ENCODE measurements around the gene PSIP1.
"Not testable (repeated sequence)": the region's sequence is repeated elsewhere in the genome, so short reads cannot be mapped to it uniquely, and the experiment has no call there.

The PSIP1 gene

DNA sequence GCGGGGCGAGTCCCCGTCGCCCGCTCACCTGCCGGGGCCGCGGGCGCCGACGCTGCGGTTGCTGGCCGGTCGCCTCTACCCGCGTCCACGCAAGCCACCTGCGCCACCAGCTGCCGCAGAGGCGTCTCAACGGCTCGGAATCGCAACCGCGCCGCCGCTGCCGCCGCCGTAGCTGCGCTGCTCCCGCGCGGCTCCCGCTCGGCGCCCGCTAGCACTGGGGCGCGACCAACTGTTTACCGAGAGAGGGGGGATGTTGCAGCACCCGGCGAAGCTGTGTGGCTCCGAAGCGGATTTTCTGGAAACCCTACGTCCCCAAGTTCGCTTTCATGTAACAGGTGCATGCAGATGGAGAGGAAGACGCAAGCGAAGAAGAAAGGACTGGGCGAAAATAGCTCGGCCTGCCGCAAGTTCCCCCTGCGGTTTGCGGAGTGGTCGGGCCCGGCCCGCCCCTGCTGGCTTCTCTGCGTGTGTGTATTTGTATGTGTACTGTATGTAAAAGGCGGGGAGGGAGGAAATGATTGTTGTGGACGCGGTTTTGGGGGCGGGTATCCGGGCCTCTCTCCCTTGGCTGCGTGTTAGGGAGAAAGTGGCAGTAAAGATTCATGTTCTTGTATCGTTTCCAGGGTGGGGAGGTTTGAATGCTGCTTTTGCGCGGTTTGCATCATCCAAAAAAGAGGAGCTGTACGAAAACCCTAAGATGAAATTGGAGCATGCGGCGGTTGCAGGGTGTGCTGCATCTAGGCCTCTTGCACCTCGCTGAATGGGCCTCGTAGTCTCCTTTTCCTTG, at the start of gene PSIP1:
PSIP1 (minus strand) TSS at position 182 of the 787 bp plus-strand sequence. CDS start 782 bp downstream, outside the sequence.
- peak; percentile 83 for DNase-seq (ENCODE audit: low read depth)

DNA sequence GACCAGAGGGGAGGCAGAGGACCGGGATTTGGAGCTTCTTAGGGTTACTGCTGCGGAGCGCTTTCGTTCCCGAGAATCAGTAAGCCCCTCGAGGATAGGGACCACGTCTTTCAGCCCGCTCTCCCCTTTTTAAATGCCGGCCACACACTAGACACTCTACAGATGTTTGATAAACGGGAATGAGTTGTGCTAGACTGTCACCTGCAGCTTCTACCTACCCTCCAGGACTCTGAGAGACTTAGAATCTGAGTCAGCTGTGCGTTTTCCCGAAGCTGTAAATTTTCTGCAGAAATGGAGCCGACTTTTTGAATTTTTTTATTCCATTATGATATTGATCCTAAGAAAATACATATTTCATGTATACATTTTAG, 42.7 kb upstream of the PSIP1 start:
- DNase-seq (ENCODE audit: low read depth): no peak

DNA sequence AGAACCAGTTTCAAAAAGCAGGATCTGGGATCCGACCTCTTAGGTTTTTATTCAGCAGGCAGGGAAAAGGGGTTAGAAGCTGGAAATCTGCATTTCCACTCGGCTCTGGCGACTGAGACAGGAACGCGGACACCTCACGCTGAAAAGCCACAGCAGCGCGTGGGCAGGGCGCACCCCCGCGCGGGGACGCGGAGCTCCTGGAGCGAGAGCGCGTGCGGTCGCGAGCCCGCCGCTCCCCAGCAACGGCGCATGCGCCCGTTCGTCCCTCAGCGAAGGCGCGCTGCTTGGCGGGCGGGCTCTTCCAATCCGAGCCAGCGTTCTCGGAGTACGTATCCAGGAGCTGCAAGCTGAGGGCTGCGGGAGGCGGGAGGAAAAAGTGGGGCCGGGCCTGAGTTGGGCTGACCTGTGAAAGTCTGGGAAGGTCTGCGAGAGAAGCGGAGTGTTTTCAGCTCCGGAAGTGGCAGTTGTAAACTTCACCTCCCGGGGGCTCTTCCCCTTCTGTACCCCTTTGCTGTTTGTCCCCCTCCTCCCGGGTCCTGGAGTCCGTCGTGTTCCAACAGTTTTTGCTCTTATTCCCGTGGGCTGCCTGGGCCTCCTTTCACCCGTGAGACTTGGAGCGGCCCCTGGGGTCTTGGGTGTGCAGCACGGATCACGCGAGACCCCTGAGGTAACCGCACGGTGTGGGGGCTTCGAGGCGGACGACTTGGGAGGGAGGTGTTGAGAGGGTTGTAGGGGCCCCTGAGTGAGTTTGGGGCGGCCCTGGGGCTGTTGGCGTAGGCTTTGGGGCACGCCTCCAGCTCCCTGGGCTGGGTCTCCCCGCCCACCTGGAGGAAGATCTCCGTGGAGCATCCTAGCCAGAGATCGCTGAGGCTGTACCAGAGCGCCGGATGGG, 42.1 kb upstream of the PSIP1 start, which contains the start of gene CCDC171:
CCDC171 (plus strand) TSS at position 408 of the 892 bp plus-strand sequence. CDS start 11,046 bp downstream, outside the sequence.
- peak; percentile 95 for DNase-seq (ENCODE audit: low read depth)

DNA sequence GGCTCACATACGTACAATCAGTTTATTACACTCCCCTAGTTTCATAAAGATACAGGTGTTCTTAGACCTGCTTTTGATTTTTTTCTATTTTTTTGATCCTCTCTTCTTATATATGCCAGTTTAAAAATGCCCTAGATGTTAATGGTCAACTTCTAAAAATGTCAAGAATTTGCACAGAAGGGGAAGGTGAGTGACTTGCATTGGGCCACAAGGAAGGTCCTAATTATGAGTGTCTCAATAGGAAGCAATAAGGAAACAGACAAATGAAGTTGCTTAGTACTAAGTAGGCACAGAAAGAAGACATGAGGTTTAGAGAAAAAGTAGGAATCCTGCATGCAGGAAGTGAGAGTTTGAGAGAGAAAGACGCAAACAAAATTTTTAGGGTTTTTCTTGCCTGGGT, 38.8 kb upstream of the PSIP1 start:
- no peak for DNase-seq (ENCODE audit: low read depth)

DNA sequence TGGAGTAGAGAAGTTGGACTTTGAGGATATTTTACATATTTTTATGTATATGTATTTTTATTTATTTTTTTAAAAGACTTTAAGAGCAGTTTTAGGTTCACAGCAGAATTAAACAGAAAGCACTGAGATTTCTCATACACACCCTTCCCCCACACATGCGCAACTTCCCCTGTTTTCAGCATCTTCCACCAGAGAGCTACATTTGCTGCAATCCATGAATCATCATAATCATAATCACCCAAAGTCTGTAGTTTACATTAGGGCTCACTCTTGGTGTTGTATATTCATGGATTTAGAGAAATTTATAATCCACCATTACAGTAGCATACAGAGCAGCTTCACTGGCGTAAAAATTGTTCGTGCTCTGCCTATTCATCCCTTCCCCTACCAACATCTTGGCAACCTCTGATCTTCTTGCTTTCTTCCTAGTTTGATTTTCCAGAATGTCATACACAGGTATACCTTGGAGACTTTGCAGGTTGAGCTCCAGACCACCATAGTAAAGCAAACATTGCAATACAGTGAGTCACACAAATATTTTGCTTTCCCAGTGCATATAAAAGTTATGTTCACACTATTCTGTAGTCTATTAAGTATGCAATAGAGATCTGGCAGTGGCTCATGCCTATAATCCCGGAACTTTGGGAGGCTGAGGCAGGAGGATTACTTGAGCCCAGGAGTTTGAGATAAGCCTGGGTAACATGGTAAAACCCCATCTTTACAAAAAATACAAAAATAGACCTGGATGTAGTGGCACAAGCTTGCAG, 32.5 kb upstream of the PSIP1 start:
- no peak for DNase-seq (ENCODE audit: low read depth)

DNA sequence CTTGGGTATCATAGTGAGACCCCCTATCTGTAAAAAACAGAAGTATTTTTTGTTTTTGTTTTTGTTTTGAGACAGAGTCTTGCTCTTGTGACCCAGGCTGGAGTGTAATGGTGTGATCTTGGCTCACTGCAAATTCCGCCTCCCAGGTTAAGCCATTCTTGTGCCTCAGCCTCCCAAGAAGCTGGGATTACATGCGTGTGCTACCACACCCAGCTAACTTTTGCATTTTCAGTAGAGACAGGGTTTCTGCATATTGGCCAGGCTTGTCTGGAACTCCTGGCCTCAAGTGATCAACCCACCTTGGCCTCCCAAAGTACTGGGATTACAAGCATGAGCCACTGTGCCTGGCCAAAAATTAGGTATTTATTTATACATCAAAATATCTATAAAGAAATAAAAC, 31.9 kb upstream of the PSIP1 start:
- DNase-seq (ENCODE audit: low read depth): no peak

DNA sequence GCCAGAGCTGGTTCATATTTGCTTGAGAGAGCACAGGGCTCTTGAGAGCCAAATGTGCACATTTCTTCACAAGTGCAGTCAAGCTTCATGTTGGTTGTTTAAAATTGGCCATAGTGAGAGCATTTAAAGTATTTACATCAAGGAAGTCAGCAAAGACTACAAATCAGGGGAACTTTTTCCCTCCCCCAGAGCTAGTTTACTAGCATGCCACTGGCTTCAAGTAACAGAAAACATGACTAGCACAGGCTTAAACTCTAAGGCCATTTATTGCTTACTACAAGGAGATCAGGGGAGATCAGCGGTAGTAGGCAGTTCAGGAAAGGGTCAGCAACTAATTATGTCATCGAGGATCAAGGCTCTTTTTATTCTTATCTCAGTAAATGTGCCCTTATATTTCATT, 31.1 kb upstream of the PSIP1 start:
- DNase-seq (ENCODE audit: low read depth): no peak

DNA sequence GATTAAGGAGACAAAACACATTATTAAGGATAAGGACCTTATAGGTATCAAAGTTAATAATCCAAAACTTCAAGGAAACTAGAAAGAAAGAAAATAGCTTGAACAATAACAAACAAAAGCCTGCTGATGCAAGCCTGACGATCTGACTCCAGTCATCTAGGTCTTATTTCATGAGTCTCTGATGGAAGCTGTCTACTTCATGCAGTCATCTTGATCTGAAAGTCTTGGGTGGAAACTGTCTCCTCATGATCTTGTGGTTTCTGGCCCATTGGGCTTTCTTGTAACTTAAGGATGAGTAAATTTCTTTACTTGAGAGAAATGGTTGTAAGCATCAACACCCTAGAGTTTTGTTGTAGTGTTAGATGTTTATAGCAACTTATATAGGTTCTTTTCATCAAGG, 20.6 kb upstream of the PSIP1 start:
- no peak for DNase-seq (ENCODE audit: low read depth)

DNA sequence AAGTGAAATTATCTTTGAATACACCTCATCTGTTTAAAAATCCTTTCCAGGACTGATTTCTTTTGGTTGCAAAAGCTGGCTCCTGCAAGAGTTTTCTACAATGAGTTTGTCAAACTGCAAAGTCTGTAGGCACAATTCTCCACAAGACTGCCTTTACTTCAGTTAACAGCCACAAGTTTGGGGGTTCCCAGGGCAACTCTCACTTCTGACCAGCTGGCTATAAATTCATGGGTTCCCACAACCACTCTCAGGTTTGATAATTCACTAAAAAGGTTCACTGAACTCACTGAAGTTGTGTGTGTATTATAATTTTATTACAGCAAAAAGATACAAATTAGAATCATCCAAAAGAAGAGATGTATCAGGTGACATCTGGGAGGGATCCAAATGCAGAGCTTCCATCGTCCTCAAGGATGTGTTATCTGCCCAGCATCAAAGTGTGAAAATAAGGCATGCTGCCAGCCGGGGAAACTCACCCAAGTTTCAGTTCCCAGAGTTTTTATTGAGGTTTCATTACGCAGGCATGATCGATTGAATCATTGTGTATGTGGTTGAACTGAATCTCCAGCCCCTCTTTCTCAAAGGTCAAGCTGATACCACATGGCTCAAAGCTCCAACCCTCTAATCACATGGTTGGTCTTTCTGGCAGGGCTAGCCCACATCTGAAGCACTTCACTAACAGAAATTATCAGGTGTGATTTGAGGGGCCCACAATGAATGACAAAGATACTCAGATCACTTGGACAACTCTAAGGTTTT, 19.0 kb upstream of the PSIP1 start:
- DNase-seq (ENCODE audit: low read depth): no peak

DNA sequence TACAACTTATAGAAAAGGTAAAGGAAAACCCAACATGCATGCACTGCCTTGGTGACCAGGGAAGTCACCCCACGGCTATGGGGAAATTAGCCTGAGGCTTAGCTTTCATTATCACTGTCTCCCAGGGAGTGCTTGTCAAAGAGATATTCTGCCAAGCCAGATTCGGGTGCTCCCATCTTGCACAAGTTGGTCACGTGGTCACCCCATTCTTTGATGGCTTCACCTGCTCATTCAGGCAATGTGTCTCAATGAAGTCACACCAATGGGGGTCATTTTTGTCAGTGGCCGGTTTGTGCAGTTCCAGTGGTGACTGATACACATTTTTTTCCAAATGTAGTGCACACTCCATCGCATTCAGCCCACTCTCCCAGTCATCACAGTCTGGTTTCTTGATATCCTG, 16.3 kb upstream of the PSIP1 start:
- not testable (repeated sequence) for DNase-seq (ENCODE audit: low read depth)

DNA sequence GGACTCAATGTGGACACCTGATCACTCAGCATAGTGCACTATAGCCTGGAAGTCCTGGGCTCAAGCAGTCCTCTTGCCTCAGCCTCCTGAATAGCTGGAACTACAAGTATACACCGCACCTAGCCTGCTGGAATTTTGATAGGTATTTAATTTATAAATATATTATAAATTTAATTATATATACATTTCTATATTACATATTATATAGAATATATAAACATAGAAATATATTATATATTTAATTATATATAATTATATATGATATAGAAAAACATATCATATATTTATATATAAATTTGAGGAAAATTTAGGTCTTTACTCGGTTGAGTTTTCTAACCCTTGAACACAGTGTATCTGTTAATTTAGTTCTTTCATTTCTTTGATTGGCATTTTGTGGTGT, 15.2 kb upstream of the PSIP1 start:
- DNase-seq (ENCODE audit: low read depth): no peak

DNA sequence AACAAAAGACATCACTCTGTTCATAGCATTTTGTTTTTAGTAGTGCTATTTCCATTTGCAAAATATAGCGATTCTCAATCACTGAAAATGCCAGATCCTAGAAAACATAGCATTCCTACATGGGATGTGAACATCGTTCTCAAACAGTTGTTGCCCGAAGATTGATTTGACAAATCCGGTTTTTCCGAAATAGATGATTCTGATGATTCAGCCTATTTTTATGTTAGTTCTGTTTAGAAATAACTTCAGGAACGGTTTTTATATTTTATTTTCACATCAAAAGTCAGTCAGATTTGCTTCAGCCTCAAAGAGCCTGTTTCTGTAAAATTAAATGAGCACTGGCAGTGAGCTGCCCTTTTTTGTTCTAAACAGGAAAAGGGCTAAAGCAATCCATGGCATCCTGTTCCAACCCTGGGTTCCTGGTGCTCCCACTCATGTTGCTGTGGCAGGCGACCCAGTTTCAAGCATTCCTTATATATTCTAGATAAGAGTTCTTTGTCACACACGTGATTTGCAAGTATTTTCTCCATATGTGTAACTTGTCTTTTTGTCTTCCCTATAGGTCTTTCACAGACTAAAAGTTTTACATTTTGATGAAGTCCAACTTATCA, 14.2 kb upstream of the PSIP1 start:
- no peak for DNase-seq (ENCODE audit: low read depth)

DNA sequence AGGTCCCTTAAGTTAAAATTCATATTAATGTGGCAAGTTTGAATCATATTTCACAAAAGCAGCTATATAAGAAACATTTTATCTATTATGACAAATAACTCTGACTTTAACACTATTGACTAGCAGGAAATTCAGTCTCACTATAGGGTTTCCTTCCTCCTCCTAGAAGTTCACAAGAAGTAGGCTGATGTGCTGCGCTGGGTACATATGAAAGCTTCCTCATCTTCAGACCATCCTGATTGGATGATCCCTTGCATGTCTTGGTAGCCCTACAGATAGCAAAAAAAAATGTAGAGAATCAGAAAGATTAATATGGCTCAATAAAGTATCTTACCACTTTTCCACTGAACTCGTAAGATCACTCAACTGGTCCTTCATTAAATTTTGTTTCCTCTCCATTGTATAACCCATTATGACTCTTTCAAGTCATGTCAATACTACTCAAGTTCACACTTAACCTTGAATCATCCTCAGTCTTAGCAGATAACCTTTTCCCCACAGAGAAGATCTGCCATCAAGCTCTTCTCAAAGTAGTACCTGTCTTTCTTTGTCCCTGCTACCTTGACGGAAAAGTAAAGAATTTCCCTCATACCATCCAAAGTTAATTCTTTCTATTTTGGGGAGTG, 11.5 kb upstream of the PSIP1 start:
- no peak for DNase-seq (ENCODE audit: low read depth)

DNA sequence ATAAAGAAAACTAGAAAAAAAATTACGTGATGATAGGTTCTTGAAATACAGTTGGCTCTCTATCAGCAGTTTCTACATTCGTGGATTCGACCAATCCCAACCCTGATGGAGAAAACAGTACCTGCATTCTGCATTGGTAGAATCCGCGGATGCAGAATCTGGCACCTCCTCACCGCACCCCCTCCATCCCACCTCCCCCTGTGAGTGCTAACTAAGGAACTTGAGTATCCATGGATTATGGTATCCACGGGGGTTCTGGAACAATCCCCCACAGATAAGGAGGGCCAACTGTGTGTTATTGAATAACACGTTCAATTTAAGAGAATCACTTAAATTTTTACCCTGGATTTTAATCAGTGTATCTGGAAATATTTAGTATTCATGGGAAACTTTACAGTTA, 10.5 kb upstream of the PSIP1 start:
- DNase-seq (ENCODE audit: low read depth): no peak

DNA sequence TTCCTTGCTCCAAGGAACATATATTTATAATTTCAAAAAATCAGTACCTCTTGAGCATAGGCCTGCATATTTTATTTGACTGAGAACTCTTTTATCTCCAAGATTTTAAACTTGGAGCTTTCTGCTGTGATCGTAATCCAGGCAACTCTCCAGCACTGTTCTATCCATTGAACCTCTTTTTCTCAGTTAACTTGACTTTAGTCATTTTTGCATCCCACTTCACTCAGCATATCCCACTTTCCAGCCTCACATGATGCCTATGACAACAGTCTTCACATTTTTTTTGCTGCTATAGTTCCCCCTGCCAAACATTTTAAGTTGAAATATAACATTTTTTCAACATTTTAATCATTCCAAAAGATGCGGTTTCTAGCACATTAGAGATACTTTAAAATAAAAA, 9.1 kb upstream of the PSIP1 start:
- no peak for DNase-seq (ENCODE audit: low read depth)

DNA sequence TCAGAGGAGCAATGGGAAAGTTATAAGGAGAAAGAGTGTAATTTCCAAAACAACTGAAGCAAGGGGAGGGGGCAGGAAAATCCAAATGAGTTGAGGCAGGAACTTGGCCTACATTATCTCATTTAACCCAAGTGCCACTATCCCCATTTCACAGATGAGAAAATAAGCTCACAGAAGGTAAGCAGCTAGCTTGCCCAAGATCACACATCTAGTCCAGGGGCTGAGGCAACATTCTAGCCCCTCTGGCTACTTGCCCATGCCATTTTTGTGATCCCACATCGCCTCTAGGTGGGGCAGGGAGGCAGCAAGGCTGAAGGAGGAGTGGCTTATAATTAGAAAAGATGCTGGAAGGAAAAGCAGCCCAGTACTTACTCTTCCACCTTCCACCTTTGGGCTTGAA, 2.6 kb upstream of the PSIP1 start:
- peak; percentile 8 for DNase-seq (ENCODE audit: low read depth)

DNA sequence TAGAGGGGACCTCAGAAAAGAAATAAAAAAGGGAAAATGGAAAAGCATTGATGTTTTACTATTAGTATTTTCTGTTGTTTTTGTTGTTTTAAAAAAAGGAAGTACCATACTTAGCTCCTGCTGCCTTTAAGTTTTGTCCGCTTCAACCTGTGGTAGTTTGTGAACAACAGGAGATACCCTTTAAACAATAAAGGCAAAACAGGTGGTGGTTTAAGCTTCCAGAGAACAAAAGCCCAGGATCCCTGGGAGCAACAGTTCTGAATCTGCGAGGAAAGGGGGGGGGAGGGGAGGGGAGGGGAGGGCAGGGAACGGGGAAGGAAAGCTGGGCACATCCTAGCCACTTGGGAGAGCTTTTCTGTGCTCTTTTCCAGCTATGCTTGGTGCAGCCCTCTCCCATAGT, 2.1 kb upstream of the PSIP1 start:
- no peak for DNase-seq (ENCODE audit: low read depth)

DNA sequence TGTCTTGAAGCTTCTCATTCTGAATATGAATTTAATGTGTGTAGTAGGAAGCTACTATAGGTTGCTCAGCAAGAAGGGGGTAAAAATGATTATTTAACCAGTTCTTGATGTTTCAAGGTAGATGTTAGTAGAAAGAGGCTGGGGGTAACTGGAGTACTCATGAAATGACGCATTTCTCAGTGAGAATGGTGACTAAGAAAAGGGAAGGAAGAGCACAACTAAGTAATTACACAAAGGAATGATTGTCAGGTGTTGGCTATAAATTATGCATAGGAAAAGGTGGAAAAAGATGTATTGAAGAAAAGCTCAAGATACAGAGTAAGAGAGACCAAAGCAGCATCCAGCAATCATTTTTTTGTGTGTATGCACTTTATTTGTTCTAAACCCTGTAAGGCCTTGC, 1.4 kb upstream of the PSIP1 start:
- no peak for DNase-seq (ENCODE audit: low read depth)

DNA sequence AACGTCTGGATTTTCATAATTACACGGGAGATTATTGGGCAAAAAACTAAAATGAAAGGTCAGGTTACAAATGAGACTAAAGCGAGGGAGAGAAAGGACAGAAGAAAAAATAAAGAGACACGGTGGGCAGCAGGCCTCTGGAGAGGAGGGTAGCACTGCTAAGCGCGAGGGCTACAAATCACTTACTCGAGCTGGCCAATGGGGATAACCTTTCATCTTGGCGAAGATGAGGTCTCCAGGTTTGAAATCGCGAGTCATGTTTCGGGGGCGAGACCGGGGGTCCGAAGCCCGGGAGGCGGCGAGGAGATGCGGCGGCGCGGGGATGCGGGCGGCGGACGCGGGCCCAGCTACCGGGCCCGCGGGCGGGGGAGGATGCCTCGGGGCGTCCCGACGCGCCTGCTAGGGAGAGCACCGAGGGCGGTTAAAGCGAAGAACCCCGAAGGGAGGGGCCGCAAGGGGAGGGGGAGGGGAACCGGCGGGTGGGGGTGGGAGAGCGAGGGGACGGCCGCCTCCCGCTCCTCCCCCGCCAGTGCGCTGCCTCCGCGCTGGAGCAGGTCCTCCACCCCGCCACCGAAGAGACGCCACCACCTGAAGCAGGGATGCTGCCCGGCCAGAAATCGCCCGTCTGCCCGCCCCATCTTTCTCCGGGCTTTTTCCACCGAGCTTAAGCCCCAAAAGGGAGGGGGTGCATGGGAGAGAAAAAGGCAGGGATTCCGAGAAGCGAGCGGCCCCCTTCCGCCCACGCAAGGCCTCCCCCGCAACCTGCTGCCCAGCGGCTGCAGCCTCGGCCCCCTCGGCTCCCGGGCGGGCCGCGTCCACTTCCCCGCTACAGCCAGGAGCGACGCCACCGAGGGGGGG, 610 bp downstream of the PSIP1 start:
- peak; percentile 14 for DNase-seq (ENCODE audit: low read depth)

DNA sequence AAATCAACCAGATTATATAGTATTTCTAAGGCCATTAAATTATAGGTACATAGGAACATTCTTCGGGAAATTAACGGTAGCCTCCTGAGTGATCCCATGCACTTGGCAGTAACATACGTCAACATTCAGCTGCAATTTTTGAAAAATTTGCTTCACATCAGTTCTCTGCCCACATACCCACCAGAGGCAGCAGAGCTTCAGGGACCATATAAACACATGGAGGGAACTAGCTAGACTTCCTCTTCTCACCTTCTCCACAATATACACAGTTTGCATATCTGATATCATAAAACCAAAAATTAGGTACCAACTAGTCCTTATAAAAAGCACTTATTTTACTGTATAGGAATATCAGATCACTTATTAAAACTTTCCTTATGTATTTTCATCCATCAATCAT, 4.8 kb downstream of the PSIP1 start:
- DNase-seq (ENCODE audit: low read depth): no peak
